Liver (tissue), 9 donors: ENCODE results near the gene LGR6. TPM values are rescaled to one million over a fixed set of nuclear protein-coding genes. Genes with fewer than 3 reads are reported as not detected.

Experiments
- DNase-seq: peaks from one replicate; pipeline ENCODE4 v3.0.0-alpha.2; 2017; ENCODE audit warnings: low spot score
- H3K27ac ChIP-seq, 2 donors: one replicate each; pipeline ENCODE4 v1.7.0; 2013; ENCODE audit warnings: inconsistent platforms in 2 of 2, low read length in 2 of 2, control low read depth in 1 of 2, low read depth in 1 of 2, mild to moderate bottlenecking in 1 of 2
- H3K27me3 ChIP-seq, 4 donors: one replicate each; pipeline versions ENCODE4 v1.6.1 to v1.7.0; 2013; ENCODE audit warnings: low read length in 3 of 4, inconsistent platforms in 1 of 4, mild to moderate bottlenecking in 1 of 4, moderate library complexity in 1 of 4; ENCODE audit not compliant: control insufficient read depth in 4 of 4, insufficient read depth in 4 of 4
- H3K36me3 ChIP-seq, 4 donors: one replicate each; pipeline versions ENCODE4 v1.6.1 to v1.7.0; 2013; ENCODE audit warnings: low read length in 3 of 4, mild to moderate bottlenecking in 3 of 4, low read depth in 1 of 4, moderate library complexity in 1 of 4; ENCODE audit not compliant: control insufficient read depth in 4 of 4, insufficient read depth in 3 of 4
- H3K4me1 ChIP-seq, 4 donors: one replicate each; pipeline versions ENCODE4 v1.6.1 to v1.7.0; 2013; ENCODE audit warnings: low read length in 3 of 4, mild to moderate bottlenecking in 3 of 4, moderate library complexity in 1 of 4; ENCODE audit not compliant: control insufficient read depth in 4 of 4, insufficient read depth in 4 of 4
- H3K4me3 ChIP-seq, 3 donors: one replicate each; pipeline versions ENCODE4 v1.6.1 to v1.7.0; 2013; ENCODE audit warnings: low read length in 3 of 3, control low read depth in 1 of 3, low read depth in 1 of 3, mild to moderate bottlenecking in 1 of 3
- H3K9ac ChIP-seq, 2 donors: one replicate each; pipeline ENCODE4 v1.7.0; 2013; ENCODE audit warnings: low read length in 2 of 2, mild to moderate bottlenecking in 2 of 2, moderate library complexity in 2 of 2, control low read depth in 1 of 2, low read depth in 1 of 2
- H3K9me3 ChIP-seq, 4 donors: one replicate each; pipeline versions ENCODE4 v1.6.1 to v1.7.0; 2013; ENCODE audit warnings: low read length in 3 of 4; ENCODE audit not compliant: control insufficient read depth in 4 of 4
- EGR1 ChIP-seq, 2 donors: IDR thresholded peaks; 2 replicates each; pipeline ENCODE4 v1.6.1; 2016 to 2018; ENCODE audit warnings: antibody characterized with exemption in 2 of 2, low read depth in 2 of 2
- FOXA1 ChIP-seq: IDR thresholded peaks from 2 replicates; pipeline ENCODE4 v1.6.1; 2016; ENCODE audit warnings: antibody characterized with exemption
- FOXA2 ChIP-seq: IDR thresholded peaks from 2 replicates; pipeline ENCODE4 v1.6.1; 2016; ENCODE audit warnings: antibody characterized with exemption
- GABPA ChIP-seq, 2 donors: IDR thresholded peaks in 1 of 2; conservative IDR thresholded peaks in 1 of 2; 2 replicates each; pipeline ENCODE4 v1.6.1; 2016; ENCODE audit warnings: antibody characterized with exemption in 2 of 2, mild to moderate bottlenecking in 1 of 2, moderate library complexity in 1 of 2
- HNF4A ChIP-seq, 2 donors: conservative IDR thresholded peaks; 2 replicates each; pipeline ENCODE4 v1.6.1; 2016; ENCODE audit warnings: antibody characterized with exemption in 2 of 2, mild to moderate bottlenecking in 2 of 2
- JUND ChIP-seq, 2 donors: IDR thresholded peaks; 2 replicates each; pipeline ENCODE4 v1.6.1; 2016; ENCODE audit warnings: antibody characterized with exemption in 2 of 2
- NR2F2 ChIP-seq: IDR thresholded peaks from 2 replicates; pipeline ENCODE4 v1.6.1; 2016; ENCODE audit warnings: antibody characterized with exemption
- RAD21 ChIP-seq, 2 donors: IDR thresholded peaks; 2 replicates each; pipeline ENCODE4 v1.6.1; 2016; ENCODE audit warnings: antibody characterized with exemption in 2 of 2, mild to moderate bottlenecking in 2 of 2
- RXRA ChIP-seq, 2 donors: IDR thresholded peaks; 2 replicates each; pipeline ENCODE4 v1.6.1; 2017 to 2018; ENCODE audit warnings: antibody characterized with exemption in 2 of 2, mild to moderate bottlenecking in 1 of 2
- SP1 ChIP-seq: IDR thresholded peaks from 2 replicates; pipeline ENCODE4 v1.6.1; 2018; ENCODE audit warnings: antibody characterized with exemption, mild to moderate bottlenecking
- TAF1 ChIP-seq: conservative IDR thresholded peaks from 2 replicates; pipeline ENCODE4 v1.6.1; 2016; ENCODE audit warnings: antibody characterized with exemption, mild to moderate bottlenecking
- YY1 ChIP-seq: IDR thresholded peaks from 2 replicates; pipeline ENCODE4 v1.6.1; 2016; ENCODE audit warnings: antibody characterized with exemption, mild to moderate bottlenecking
- WGBS: extraction: QIAGEN DNeasy Blood & Tissue Kit; methylation state at CpG from one replicate; pipeline ENCODE4 v1.1.7; 2013; 5-methylcytosine and 5-hydroxymethylcytosine counted together
- polyA plus RNA-seq, 2 donors: library from polyadenylated mRNA; stranded (reverse) in 1 of 2; unstranded in 1 of 2; fragments of 200-250 nt in 1 of 2; fragments of >200 nt in 1 of 2; fragmentation: Nextera tagmentation in 1 of 2; extraction: Ambion mirVana in 1 of 2; gene quantifications; one replicate each; pipeline versions ENCODE4 v1.2.1 to v1.2.3, GENCODE V29; 2013 to 2015
- total RNA-seq, 2 donors: library from RNA; depleted of rRNA; stranded (reverse); fragments of >200 nt; gene quantifications; one replicate each; pipeline ENCODE4 v1.2.3, GENCODE V29; 2014
- TF ChIP-seq, protein P1 (sequence below): IDR thresholded peaks from 2 replicates; pipeline ENCODE4 v1.6.1; 2016; ENCODE audit warnings: antibody characterized with exemption
- TF ChIP-seq, protein P2 (sequence below): IDR thresholded peaks from 2 replicates; pipeline ENCODE4 v1.6.1; 2016; ENCODE audit warnings: antibody characterized with exemption
- TF ChIP-seq, protein P3 (sequence below): IDR thresholded peaks from 2 replicates; pipeline ENCODE4 v1.6.1; 2016; ENCODE audit warnings: antibody characterized with exemption, mild to moderate bottlenecking
- TF ChIP-seq, protein P4 (sequence below): fragments of 150-350 bp; IDR thresholded peaks from 2 replicates; pipeline ENCODE4 v1.5.1; 2017; ENCODE audit warnings: improper control_type of control experiment, low read depth, low read length; ENCODE audit not compliant: missing input control
- TF ChIP-seq, protein P5 (sequence below): IDR thresholded peaks from 2 replicates; pipeline ENCODE4 v1.6.1; 2016; ENCODE audit warnings: antibody characterized with exemption
- donor health status: healthy.
- donor health status: healthy.
- donor health status: healthy.
- donor health status: healthy.
- donor health status: healthy.

Gene LGR6
- total and polyA plus RNA-seq, 4 donors, result 0.05 to 1.2 (median 0.75) TPM

DNA sequence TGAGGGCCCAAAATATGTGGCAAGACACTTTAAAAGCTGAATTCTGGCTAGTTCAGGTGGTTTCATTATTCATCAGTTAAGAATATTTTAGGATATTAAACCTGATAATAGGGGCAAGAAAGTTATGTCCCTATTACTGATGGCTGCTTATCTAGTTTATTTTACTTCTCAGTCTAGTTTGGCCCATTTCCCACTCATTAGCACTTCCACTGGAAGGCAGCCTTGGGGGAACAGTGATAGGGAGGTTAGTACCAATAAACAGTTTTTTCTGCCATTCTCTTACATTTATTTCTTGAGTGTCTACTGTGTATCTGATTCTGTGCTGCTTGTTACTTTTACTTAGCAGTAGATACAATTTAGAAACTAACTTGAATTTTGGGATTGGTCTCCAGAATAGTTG, 163.9 kb downstream of the LGR6 start (continued):
- TF ChIP-seq HNF4A (conservative IDR thresholded peaks at IDR 0.05) (no peak), RXRA (IDR thresholded peaks at IDR 0.05) (no peak), EGR1 (IDR thresholded peaks at IDR 0.05; ENCODE audit: low read depth in 2 of 2) (no peak)
- TF ChIP-seq, protein P1, sequence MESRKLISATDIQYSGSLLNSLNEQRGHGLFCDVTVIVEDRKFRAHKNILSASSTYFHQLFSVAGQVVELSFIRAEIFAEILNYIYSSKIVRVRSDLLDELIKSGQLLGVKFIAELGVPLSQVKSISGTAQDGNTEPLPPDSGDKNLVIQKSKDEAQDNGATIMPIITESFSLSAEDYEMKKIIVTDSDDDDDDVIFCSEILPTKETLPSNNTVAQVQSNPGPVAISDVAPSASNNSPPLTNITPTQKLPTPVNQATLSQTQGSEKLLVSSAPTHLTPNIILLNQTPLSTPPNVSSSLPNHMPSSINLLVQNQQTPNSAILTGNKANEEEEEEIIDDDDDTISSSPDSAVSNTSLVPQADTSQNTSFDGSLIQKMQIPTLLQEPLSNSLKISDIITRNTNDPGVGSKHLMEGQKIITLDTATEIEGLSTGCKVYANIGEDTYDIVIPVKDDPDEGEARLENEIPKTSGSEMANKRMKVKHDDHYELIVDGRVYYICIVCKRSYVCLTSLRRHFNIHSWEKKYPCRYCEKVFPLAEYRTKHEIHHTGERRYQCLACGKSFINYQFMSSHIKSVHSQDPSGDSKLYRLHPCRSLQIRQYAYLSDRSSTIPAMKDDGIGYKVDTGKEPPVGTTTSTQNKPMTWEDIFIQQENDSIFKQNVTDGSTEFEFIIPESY, result no peak
- TF ChIP-seq, protein P2, sequence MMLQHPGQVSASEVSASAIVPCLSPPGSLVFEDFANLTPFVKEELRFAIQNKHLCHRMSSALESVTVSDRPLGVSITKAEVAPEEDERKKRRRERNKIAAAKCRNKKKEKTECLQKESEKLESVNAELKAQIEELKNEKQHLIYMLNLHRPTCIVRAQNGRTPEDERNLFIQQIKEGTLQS, result no peak

DNA sequence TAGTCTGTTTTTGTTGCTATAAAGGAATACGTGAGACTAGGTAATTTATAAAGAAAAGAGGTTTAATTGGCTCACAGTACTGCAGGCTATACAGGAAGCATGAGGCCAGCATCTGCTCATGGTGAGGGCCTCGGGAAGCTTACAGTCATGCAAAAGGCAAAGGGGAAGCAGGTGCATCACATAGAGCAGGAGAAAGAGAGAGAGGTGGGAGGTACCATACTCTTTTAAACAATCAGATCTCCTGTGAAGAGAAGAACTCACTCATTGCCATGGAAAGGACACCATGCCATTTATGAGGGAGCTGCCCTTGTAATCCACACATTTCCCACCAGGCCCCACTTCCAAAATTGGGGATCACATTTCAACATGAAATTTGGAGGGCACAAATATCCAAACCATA, 167.6 kb downstream of the LGR6 start:
- Histone ChIP-seq H3K27me3 (no peaks in the 10 kb centered on the region), H3K36me3 (no peaks in the 10 kb centered on the region), H3K9me3 (no peaks in the 10 kb centered on the region), H3K27ac (no peak overlapping the region), H3K9ac (no peak overlapping the region), H3K4me3 (no peak overlapping the region), H3K4me1 (no peaks in the 10 kb centered on the region)
- TF ChIP-seq HNF4A (conservative IDR thresholded peaks at IDR 0.05), result no peak
- no peak for TF ChIP-seq YY1
- TF ChIP-seq FOXA1, result no peak
- TF ChIP-seq RXRA (IDR thresholded peaks at IDR 0.05), result no peak
- TF ChIP-seq, protein P3, sequence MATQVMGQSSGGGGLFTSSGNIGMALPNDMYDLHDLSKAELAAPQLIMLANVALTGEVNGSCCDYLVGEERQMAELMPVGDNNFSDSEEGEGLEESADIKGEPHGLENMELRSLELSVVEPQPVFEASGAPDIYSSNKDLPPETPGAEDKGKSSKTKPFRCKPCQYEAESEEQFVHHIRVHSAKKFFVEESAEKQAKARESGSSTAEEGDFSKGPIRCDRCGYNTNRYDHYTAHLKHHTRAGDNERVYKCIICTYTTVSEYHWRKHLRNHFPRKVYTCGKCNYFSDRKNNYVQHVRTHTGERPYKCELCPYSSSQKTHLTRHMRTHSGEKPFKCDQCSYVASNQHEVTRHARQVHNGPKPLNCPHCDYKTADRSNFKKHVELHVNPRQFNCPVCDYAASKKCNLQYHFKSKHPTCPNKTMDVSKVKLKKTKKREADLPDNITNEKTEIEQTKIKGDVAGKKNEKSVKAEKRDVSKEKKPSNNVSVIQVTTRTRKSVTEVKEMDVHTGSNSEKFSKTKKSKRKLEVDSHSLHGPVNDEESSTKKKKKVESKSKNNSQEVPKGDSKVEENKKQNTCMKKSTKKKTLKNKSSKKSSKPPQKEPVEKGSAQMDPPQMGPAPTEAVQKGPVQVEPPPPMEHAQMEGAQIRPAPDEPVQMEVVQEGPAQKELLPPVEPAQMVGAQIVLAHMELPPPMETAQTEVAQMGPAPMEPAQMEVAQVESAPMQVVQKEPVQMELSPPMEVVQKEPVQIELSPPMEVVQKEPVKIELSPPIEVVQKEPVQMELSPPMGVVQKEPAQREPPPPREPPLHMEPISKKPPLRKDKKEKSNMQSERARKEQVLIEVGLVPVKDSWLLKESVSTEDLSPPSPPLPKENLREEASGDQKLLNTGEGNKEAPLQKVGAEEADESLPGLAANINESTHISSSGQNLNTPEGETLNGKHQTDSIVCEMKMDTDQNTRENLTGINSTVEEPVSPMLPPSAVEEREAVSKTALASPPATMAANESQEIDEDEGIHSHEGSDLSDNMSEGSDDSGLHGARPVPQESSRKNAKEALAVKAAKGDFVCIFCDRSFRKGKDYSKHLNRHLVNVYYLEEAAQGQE, result no peak
- no peak for TF ChIP-seq TAF1
- TF ChIP-seq FOXA2, result no peak
- no peak for TF ChIP-seq SP1
- TF ChIP-seq JUND (IDR thresholded peaks at IDR 0.05), result no peak
- TF ChIP-seq NR2F2, result no peak
- TF ChIP-seq, protein P1, result no peak
- no peak for TF ChIP-seq RAD21 (IDR thresholded peaks at IDR 0.05)
- TF ChIP-seq, protein P2, result no peak
- TF ChIP-seq GABPA (IDR thresholded peaks at IDR 0.05 in 1 of 2, conservative IDR thresholded peaks at IDR 0.05 in 1 of 2), result no peak
- TF ChIP-seq, protein P4, sequence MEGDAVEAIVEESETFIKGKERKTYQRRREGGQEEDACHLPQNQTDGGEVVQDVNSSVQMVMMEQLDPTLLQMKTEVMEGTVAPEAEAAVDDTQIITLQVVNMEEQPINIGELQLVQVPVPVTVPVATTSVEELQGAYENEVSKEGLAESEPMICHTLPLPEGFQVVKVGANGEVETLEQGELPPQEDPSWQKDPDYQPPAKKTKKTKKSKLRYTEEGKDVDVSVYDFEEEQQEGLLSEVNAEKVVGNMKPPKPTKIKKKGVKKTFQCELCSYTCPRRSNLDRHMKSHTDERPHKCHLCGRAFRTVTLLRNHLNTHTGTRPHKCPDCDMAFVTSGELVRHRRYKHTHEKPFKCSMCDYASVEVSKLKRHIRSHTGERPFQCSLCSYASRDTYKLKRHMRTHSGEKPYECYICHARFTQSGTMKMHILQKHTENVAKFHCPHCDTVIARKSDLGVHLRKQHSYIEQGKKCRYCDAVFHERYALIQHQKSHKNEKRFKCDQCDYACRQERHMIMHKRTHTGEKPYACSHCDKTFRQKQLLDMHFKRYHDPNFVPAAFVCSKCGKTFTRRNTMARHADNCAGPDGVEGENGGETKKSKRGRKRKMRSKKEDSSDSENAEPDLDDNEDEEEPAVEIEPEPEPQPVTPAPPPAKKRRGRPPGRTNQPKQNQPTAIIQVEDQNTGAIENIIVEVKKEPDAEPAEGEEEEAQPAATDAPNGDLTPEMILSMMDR, result no peak
- no peak for TF ChIP-seq EGR1 (IDR thresholded peaks at IDR 0.05; ENCODE audit: low read depth in 2 of 2)
- TF ChIP-seq, protein P5, sequence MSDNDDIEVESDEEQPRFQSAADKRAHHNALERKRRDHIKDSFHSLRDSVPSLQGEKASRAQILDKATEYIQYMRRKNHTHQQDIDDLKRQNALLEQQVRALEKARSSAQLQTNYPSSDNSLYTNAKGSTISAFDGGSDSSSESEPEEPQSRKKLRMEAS, result no peak
- 97% methylated on average over 2 of the region's 2 CpGs for WGBS
- no peak for DNase-seq
